HG03558 (cell line): ENCODE data around the gene GABRD.

Experiments
- ATAC-seq: cut with Tn5 transposase; IDR thresholded peaks from one replicate; pipeline ENCODE4 v1.9.1; 2021; ENCODE audit warnings: moderate number of reproducible peaks; ENCODE audit not compliant: unreplicated experiment; ENCODE audit errors: extremely low read depth

The GABRD gene

DNA sequence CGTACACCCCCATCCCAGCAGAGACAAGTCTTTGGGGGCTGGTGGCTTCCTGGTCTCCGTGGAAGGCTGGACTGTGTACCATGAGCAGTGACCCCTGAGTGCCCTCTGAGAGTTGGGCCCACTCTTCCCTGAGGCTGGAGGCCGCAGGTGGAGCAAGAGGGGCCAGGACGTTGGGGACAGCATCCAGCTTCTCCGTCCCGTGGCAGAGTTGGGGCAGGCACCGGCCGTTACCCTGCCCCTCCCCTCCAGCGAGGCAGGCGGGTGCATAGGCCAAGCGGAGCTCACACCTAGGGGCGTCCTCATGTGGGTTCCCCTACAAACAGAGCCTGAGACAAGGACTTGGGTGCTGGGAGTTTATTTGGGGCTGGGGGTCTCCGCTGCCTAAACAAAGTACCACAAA, 14.0 kb downstream of the GABRD start:
- no peak for ATAC-seq

DNA sequence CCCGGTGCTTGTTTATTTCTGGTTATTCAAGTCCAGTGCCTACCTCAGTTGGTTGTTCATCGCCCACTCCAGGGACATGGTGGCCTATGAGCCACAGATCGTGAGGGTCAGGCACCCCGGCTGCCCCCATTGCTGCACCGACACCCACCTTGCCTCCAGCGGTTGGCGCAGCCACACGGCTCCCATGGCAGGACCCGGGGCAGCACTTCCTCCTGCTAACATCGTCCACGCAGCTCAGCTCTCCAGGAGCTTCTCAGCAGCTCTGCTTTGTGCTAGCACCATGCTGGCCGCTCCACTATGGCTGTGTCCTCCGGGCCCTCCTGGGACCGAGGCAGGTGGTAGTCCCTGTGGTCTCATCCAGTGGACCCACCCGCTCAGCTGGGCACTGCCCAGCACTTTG, 17.1 kb downstream of the GABRD start:
- no peak for ATAC-seq

DNA sequence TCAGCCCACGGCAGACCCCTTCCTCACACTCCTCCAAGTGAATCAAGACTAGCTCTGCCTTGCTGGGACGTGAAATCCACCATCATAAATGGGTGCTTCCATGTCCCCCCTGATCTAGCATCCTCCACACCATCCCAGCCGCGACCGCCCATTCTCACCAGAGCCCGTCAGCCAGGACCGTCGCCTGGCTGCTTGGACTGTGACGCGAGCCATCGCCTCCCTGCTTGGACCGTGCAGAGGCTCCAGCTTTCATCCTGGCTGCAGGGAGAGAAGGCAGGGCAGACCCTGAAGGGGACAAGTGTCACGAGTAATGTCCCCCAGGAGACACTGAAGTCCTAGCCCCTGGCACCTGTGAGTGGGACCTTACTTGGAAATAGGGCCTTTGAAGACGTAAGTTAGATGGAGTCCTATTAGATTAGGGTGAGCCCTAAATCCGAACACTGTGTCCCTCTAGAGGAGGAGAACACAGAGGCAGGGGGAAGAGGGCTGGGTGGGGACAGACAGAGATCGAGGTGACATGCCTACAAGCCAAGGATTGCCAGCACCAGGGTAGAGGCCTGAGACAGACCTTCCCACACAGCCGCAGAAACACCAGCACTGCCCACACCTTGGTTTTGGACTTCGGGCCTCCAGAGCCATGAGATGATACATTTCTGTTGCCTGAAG, 18.3 kb downstream of the GABRD start:
- ATAC-seq: no peak

DNA sequence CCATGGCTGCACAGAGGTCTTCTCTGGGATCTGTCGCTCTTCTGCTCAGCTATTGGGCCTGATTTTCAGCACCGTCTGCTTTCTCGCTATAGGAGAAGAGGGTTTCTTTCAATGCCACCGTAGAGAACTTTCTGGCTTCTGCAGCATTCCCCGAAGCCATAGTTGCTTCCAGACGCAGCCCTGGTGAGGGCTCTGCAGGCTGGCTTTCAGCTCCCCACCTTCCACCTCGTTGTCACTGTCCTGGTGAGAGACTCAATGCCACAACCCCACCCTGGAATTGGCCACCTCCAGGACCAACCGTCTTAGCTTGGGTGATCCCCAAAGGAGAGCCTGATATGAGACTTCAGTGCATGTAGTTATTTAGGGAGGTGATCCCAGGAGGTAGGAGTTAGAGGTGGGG, 19.1 kb downstream of the GABRD start:
- no peak for ATAC-seq

DNA sequence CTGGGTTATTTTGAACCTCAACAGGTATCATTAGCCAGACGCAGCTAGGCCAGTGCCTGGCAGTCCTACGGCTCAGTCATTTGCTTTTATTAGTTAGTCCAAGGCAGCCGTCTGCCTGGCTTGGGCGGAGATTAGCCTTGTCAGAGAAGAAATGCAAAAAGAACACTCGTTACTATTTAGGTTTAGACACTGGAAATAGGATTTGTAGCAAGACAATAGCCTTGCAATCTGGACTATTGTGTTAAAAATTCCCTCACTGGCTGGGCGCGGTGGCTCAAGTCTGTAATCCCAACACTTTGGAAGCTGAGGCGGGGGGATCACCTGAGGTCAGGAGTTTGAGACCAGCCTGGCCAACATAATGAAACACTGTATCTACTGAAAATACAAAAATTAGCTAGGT, 20.1 kb downstream of the GABRD start:
- ATAC-seq: no peak

DNA sequence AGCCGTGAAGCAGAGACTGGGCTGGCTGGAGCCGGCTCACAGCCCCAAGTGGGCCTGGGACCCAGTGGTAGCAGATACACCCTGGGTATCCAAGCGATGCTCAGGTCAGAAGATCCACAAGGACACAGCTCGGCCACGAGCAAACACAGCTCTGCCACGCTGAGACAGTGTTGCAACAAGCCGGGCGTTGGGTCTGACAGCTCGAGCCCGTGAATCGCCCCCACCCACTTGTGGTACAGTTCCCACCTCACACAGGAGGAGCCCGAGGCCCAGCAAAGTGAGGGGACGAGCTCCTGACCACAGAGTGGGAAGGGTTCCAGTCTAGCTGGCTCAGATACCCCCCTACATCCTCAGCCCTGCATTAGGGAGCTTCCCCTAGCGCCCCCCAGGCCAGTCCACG, 22.2 kb downstream of the GABRD start:
- no peak for ATAC-seq

DNA sequence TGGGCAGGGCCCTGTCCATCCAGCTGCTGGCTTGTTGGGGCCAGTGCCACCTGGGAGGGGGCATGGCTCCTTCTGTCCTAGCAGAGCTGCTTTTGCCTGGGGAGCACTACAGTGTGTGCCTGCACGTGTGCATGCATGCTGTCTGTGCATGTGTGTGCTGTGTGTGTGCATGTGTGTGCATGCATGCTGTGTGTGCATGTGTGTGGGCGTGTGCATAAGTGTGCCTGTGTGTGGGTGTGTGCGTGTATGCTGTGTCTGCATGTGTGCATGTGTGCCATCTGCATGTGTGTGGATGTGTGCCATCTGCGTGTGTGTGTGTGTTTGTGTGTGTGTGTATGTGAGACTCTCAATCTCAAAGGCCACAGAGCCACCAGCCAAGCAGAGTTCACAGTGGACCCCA, 22.7 kb downstream of the GABRD start:
- ATAC-seq: no peak

DNA sequence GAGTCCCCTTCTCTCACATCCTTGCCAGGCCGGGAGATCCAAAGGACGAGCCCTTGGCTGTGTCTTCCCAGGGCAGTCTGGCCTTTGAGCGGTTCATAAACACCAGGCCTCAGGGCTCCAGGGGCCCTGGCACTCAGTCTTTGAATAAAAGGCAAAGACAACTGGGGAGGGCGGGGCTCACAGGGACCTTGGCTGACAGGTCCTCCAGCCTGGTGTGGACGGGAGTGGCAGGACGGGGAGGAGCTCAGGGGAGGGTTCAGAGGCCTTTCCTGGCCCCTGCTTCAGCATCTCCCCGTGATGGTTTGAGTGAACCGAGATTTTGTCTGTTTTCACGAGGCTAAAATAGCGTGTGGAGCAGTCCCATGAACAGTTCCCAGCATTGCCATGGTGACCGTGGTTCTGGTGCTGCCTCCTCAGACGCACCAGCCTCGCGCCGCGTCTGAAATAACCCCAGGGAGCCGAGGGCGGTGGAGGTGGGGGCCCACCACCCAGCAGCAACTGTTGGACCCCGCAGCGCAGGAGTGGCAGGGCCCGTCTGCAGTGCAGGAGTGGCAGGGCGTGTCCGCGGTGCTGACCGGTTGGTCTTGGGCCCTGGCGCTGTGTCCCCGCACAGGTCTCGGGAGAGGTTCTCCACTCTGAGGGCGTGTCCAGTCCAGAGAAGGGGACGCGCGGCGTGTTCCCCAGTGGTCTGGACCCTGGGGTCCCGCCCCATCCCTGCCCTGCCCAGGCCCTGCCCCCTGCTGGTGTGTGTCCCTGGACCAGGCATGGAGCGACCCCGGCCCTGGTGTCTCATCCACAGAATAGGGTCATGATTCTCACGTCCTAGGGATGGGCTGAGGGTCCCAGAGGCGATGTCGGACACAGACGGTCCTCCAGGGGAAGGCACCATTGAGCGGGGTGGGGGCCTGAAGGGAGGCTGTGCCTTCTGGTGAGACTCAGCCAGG, 24.0 kb downstream of the GABRD start:
- no peak for ATAC-seq

DNA sequence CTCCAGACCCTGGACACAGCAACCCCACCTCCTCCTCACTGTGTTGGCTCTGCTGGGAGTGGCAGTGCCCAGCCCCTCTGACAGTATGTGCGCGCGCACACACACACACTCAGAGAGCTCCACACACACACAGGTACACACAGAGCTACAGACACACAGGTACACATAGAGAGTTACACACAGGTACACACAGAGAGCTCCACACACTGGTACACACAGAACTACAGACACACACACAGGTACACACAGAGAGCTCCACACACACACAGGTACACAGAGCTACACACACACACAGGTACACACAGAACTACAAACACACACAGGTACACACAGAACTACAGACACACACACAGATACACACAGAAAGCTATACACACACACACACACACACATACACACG, 24.7 kb downstream of the GABRD start:
- ATAC-seq: no peak

DNA sequence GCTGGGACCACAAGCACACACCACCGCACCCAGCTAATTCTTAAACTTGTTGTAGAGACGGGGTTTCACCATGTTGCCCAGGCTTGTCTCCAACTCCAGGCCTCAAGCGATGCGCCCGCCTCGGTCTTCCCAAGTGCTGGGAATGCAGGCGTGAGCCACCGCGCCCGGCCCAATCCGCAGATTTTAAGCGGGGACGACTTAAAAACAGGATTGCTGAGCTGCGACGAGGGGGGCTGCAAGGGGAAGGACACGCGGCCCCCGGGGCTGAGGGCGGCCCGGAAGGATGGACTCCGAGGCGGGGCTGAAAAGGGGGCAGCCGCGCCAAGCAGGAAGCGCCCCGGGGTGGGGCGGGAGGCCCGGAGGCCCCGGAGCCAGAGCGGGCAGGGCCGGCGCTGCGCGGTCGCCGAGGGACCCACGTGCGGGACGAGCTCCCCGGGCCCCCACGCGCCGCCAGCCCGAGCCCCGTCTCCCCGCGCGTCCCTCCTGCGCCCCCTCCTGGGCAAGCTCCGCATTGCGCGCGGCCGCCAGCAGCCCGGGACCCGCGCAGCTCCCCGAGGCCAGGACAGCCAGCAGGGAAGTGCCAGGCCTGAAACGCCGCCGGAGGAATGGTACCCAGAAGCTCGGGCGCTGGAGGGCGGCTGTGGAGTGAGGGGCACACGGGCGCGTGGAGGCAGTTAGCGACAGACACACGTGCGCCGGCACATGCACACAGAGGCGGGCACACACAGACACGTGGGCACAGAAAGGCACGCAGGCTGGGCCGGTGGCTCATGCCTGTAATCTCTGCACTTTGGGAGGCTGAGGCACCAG, 25.6 kb downstream of the GABRD start:
- no peak for ATAC-seq

DNA sequence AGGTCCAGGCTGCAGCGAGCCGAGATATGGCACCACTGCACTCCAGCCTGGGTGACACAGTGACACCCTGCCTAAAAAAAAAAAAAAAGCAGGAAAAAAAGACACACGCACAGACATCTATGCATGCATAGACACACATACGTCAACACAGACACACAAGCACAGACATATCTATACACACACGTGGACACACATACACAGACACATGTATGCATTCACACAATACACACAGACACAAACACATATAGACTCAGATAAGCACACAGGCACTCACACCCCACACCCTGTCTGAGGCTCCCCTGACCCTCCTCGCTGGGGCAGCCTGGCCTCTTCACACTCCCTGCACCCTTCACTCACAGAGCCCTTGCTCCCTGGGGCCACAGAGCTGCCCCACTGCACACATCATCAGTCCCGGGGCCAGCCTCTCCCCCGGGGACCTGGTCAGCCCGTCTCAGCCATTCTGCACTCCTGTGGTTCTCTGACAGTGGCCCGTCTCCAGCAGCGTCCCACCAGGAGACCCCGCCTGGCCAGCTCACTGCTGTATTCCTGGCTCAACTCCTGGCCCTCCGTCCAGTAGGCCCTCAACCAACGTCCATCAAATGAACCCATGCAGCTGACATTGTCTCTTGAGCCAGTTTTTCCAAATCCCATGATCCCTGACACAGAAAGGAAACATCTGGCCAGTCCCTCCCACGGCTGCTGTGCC, 26.5 kb downstream of the GABRD start:
- no peak for ATAC-seq

DNA sequence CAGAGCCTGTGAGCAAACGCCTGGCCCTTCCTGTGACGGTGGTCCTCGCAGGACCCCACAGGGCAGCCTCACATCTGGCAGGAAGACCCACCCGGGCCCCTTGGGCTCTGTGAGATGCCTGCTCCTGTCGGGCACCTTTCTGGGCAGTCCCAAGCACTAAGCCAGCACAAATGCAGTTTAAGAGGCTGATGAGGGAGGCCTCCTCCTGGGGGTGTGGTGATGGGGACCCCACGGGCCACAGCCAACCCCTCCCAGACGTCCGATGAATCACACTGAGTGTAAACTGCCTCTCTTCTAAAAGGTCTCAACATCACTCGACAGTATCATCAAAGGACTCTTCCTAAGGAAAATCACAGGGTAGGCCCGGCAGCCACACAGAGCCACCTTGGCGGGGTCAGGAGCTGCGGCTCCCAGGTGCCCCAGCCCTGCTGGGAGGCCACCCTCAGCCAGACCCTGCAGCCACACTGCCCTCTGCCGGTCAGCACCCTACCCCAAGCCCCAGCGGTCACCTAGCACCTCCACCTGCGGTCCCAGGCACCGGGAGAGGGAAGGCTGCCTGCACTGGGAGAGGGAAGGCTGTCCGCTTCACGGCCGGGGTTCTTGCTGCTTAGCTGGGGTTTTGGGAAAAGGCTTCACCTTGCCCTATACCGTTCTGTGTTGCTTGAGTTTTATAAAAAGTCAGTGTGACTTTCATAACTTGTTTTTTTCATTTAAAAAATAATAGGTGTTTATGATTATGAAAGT, 27.2 kb downstream of the GABRD start:
- no peak for ATAC-seq

DNA sequence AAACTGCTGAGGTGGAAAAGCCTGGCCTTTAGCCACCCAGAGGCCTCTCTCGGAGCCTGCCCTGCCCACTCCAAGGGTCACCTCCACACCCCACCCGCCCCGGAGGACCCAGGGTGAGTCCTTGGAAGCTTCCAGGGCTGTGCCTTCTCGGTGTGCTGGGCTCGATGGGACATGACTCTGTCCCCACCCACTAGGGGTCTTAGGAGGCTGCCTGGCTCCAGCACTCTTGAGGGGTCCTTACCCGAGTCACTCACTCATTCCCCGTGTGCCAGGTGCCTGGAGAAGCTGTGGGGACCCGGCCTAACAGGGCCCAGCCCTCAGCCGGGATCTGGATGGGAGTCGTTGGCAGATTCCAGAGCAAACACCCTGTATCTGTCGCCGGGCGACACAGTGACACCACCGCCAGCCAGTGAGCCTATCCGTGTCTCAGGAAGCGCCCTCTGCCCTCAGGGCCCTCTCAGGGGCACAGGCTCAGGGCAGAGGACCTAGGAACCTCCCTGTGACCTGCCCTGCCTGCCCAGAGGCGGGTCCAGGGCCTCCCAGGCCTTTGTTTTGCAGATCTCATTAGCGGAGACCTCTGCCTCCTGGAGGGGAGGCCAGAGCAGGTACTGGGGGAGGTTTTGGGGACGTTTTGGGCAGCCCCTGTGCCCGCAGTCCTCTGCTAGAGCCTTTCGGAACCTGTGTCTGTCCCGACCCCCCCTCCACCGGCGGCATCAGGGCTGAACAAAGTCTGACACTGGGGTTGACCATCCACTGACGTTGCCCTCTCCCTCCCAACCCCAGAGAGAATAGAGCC, 28.0 kb downstream of the GABRD start:
- no peak for ATAC-seq

DNA sequence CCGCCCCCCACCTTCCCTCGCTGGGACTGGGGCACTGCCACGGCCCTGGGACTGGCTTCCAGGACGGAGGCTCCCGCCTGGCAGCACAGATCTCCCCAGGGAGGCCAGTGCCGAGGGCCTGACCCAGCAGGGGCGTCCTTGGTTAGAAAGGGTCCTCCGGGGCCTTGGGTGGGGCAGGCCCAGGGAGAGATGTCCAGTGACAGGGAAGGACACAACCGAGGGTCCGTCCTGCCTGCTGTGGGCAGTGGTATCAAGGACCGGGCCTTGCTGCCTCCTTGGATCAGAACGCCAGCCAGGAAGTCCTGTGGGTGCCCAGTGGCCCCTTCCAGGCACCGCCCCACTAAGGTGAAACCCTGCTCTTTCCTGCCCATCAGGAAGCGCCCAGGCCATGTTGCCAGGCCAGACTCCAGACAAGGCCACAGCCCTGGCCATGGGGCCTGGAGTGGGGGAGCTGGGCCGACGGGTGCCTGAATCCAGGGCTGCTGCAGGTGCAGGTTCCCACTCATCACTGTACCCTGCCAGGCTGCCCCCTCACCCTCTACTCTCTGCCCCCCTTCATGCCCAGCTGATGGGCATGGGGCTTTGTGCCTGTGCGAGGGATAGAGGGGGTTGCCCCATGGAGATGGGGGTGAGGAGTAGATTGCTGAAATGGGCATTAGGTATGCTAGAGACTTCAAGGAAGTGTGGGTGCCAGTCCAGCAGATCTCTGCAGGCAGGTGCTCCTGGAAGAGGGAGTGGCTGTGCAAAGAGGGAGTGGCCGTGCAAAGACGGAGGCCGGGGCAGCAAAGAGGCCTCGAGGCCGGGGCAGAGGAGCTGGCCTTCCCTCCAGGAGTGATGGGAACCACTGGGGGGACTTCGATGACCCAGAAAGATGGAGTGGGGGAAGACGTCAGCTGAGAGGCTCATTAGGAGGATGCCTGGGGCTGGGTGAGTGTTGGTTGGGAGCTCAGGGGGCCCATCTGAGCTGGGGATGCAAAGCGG, 28.9 kb downstream of the GABRD start:
- no peak for ATAC-seq

DNA sequence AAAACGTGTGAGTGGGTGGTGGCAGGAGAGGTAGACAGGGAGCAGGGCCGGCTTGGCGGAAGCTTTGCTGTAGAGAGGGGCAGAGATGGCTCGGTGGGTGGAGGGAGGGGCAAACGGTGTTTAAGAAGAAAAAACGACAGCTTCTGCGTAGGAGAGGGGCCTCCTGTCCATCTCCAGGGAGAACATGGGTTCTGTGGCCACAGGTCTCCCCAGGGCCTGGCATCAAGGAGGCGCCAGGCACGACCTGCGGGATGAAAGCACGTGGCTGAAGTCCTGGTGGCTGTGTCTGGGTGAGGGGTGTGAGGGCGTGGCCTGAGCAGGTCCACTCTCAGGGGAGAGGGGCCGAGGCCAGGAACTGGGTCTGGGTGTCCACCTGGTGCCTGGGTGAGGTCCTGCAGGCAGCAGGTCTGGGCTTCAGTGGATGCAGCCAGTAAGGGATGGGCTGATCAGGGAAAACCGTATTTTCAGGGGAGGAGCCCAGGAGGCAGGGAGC, 30.1 kb downstream of the GABRD start:
- ATAC-seq: no peak

DNA sequence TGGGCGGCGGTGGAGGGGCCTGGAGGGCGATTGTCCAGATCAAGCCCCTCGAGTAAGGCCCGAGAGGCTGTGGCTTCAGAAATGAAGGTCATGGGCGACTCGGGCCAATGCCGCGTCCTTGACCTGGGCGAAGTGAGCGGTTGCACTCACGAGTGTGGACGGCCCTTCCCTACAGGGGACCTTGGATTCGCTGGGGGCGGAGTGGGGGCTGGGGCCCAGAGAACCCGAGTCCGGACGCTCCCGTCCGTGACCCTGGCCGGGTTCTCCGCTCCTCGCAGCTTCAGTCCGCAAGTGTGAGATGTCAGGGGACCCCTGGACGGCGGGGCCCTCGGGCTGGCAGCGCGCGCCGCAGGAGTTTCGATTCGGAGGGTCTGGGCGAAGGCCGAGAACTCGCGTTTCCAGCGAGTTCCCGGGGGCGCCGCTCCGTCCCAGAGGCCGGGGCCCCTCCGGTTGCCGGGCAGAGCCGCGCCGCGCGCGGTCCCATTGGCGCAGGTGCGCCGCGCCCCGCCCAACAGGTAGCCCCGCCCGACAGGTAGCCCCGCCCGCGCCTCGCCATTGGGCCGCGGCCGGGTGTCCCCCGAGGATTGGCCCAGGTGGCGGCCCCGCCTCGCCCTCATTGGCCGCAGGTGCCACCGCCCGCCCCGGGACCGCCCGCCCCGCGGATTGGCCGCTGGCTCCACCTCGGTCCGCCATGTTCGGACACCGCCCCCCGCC, 30.7 kb downstream of the GABRD start, which contains the start of gene PRKCZ:
TSS of gene PRKCZ (plus strand) at position 694 of the 714 bp plus-strand sequence. CDS start 220 bp downstream, outside the sequence.
- ATAC-seq: no peak

DNA sequence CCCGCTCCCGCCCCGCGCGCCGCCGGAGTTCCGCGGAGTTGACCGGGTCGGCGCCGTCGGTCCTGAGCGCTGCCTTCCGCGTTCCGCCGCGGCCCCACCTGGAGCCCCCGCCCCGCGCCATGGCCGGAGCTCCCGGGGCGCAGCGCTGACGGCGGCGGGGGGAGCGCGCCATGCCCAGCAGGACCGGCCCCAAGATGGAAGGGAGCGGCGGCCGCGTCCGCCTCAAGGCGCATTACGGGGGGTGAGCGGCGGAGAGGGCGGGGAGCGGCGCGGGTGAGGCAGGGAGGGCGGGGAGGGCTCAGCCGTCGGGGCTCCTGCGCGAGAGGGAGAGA, 31.3 kb downstream of the GABRD start:
- ATAC-seq: no peak
